ENCODE results near the gene SALL1.

SALL1 gene

GRCh38 chr16:51151961-51152663 is 1.0 kb upstream of the SALL1 start:
- H3K9ac ChIP-seq (ENCODE audit: low read depth, low read length), result peak overlapping the region; percentile 86
- peaks cover 18% of the 10 kb centered on the region; the same call in 1 of the 2 replicates for H3K4me1 ChIP-seq (ENCODE audit: insufficient read depth, low read length)

GRCh38 chr16:51151435-51151960 is 428 bp upstream of the SALL1 start:
- Histone ChIP-seq H3K36me3 (ENCODE audit: insufficient read depth, low read length) (no peaks in the 10 kb centered on the region), H3K4me1 (ENCODE audit: insufficient read depth, low read length) (peaks cover 18% of the 10 kb centered on the region; the same call in 1 of the 2 replicates), H3K9me3 (ENCODE audit: control insufficient read depth, insufficient read depth, low read length) (no peaks in the 10 kb centered on the region), H3K9ac (ENCODE audit: low read depth, low read length) (peak overlapping the region; percentile 86)

More at GRCh38 chr16:51151961-51152663, 1.0 kb upstream of the SALL1 start:
- H3K9me3 ChIP-seq (ENCODE audit: control insufficient read depth, insufficient read depth, low read length), result no peaks in the 10 kb centered on the region
- no peaks in the 10 kb centered on the region for H3K36me3 ChIP-seq (ENCODE audit: insufficient read depth, low read length)

- Histone ChIP-seq H3K9me3 (ENCODE audit: control insufficient read depth, insufficient read depth, low read length) (no peaks in the 10 kb centered on the region), H3K9ac (ENCODE audit: low read depth, low read length) (peak overlapping the region; percentile 86), H3K36me3 (ENCODE audit: insufficient read depth, low read length) (no peaks in the 10 kb centered on the region), H3K4me1 (ENCODE audit: insufficient read depth, low read length) (peaks cover 24% of the 10 kb centered on the region; the same call in 1 of the 2 replicates)
Observed at GRCh38 chr16:51150165-51150887, 744 bp downstream of the SALL1 start.

- Histone ChIP-seq H3K36me3 (ENCODE audit: insufficient read depth, low read length) (no peaks in the 10 kb centered on the region), H3K9ac (ENCODE audit: low read depth, low read length) (peak overlapping the region; percentile 86), H3K4me1 (ENCODE audit: insufficient read depth, low read length) (peaks cover 24% of the 10 kb centered on the region; the same call in 1 of the 2 replicates), H3K9me3 (ENCODE audit: control insufficient read depth, insufficient read depth, low read length) (no peaks in the 10 kb centered on the region)
Observed at GRCh38 chr16:51149721-51150164, 1.3 kb downstream of the SALL1 start.

- Histone ChIP-seq H3K36me3 (ENCODE audit: insufficient read depth, low read length) (no peaks in the 10 kb centered on the region), H3K9ac (ENCODE audit: low read depth, low read length) (peak overlapping the region; percentile 86), H3K4me1 (ENCODE audit: insufficient read depth, low read length) (peaks cover 24% of the 10 kb centered on the region; the same call in 1 of the 2 replicates), H3K9me3 (ENCODE audit: control insufficient read depth, insufficient read depth, low read length) (no peaks in the 10 kb centered on the region)
Observed at GRCh38 chr16:51149251-51149661, 1.8 kb downstream of the SALL1 start.

GRCh38 chr16:51148678-51149228 is 2.3 kb downstream of the SALL1 start:
- no peaks in the 10 kb centered on the region for H3K36me3 ChIP-seq (ENCODE audit: insufficient read depth, low read length)

GRCh38 chr16:51147776-51148677 is 3.0 kb downstream of the SALL1 start:
- peaks cover 24% of the 10 kb centered on the region; the same call in 1 of the 2 replicates for H3K4me1 ChIP-seq (ENCODE audit: insufficient read depth, low read length)
- no peaks in the 10 kb centered on the region for H3K9me3 ChIP-seq (ENCODE audit: control insufficient read depth, insufficient read depth, low read length)
- no peaks in the 10 kb centered on the region for H3K36me3 ChIP-seq (ENCODE audit: insufficient read depth, low read length)
- H3K9ac ChIP-seq (ENCODE audit: low read depth, low read length), result peak overlapping the region; percentile 86

More at GRCh38 chr16:51148678-51149228, 2.3 kb downstream of the SALL1 start:
- H3K4me1 ChIP-seq (ENCODE audit: insufficient read depth, low read length), result peaks cover 24% of the 10 kb centered on the region; the same call in 1 of the 2 replicates
- H3K9me3 ChIP-seq (ENCODE audit: control insufficient read depth, insufficient read depth, low read length), result no peaks in the 10 kb centered on the region
- peak overlapping the region; percentile 86 for H3K9ac ChIP-seq (ENCODE audit: low read depth, low read length)

GRCh38 chr16:51146256-51146924 is 4.7 kb downstream of the SALL1 start:
- peaks cover 24% of the 10 kb centered on the region; the same call in 1 of the 2 replicates for H3K4me1 ChIP-seq (ENCODE audit: insufficient read depth, low read length)
- H3K36me3 ChIP-seq (ENCODE audit: insufficient read depth, low read length), result no peaks in the 10 kb centered on the region
- no peaks in the 10 kb centered on the region for H3K9me3 ChIP-seq (ENCODE audit: control insufficient read depth, insufficient read depth, low read length)
- H3K9ac ChIP-seq (ENCODE audit: low read depth, low read length), result no peak overlapping the region

- H3K4me1 ChIP-seq (ENCODE audit: insufficient read depth, low read length), result peaks cover 24% of the 10 kb centered on the region; the same call in 1 of the 2 replicates
- no peak overlapping the region for H3K9ac ChIP-seq (ENCODE audit: low read depth, low read length)
- H3K36me3 ChIP-seq (ENCODE audit: insufficient read depth, low read length), result peaks cover 8% of the 10 kb centered on the region
- no peaks in the 10 kb centered on the region for H3K9me3 ChIP-seq (ENCODE audit: control insufficient read depth, insufficient read depth, low read length)
Observed at GRCh38 chr16:51144203-51144602, 6.9 kb downstream of the SALL1 start.

- H3K4me1 ChIP-seq (ENCODE audit: insufficient read depth, low read length), result peaks cover 24% of the 10 kb centered on the region; the same call in 1 of the 2 replicates
Observed at GRCh38 chr16:51143196-51143977, 7.7 kb downstream of the SALL1 start.

GRCh38 chr16:51141541-51141940 is 9.5 kb downstream of the SALL1 start:
- no peaks in the 10 kb centered on the region for H3K9me3 ChIP-seq (ENCODE audit: control insufficient read depth, insufficient read depth, low read length)
- peaks cover 7% of the 10 kb centered on the region; the same call in 1 of the 2 replicates for H3K4me1 ChIP-seq (ENCODE audit: insufficient read depth, low read length)
- H3K36me3 ChIP-seq (ENCODE audit: insufficient read depth, low read length), result peaks cover 22% of the 10 kb centered on the region
- no peak overlapping the region for H3K9ac ChIP-seq (ENCODE audit: low read depth, low read length)

More at GRCh38 chr16:51143196-51143977, 7.7 kb downstream of the SALL1 start:
- Histone ChIP-seq H3K9ac (ENCODE audit: low read depth, low read length) (no peak overlapping the region), H3K9me3 (ENCODE audit: control insufficient read depth, insufficient read depth, low read length) (no peaks in the 10 kb centered on the region), H3K36me3 (ENCODE audit: insufficient read depth, low read length) (peaks cover 14% of the 10 kb centered on the region)

GRCh38 chr16:51141106-51141505 is 10.0 kb downstream of the SALL1 start:
- peaks cover 23% of the 10 kb centered on the region for H3K36me3 ChIP-seq (ENCODE audit: insufficient read depth, low read length)
- H3K4me1 ChIP-seq (ENCODE audit: insufficient read depth, low read length), result 0 out of 2 replicates have a peak, but pooled peaks cover 3% of the 10 kb centered on the region
- no peaks in the 10 kb centered on the region for H3K9me3 ChIP-seq (ENCODE audit: control insufficient read depth, insufficient read depth, low read length)
- H3K9ac ChIP-seq (ENCODE audit: low read depth, low read length), result no peak overlapping the region
